Right lobe of liver (tissue), 6 donors: ENCODE data around the gene PODXL2. TPM values are rescaled to one million over a fixed set of nuclear protein-coding genes. Genes with fewer than 3 reads are reported as not detected.

ENCODE experiments used
- ATAC-seq, 4 donors: fragments of 200-7000 bp; cut with Tn5 transposase; one replicate each; pipeline ENCODE4 v1.9.1; 2020; ENCODE audit warnings: mild to moderate bottlenecking in 4 of 4, moderate library complexity in 4 of 4
- DNase-seq, 3 donors: peaks; one replicate each; pipeline ENCODE4 v3.0.0-alpha.2; 2020
- H3K27ac ChIP-seq, 3 donors: fragments of 200-600 bp; one replicate each; pipeline ENCODE4 v1.8.0; 2022
- H3K27me3 ChIP-seq, 2 donors: fragments of 200-600 bp; one replicate each; pipeline ENCODE4 v1.8.0; 2022
- H3K36me3 ChIP-seq, 4 donors: fragments of 200-600 bp; sonication (generic) in 1 of 4; one replicate each; pipeline versions ENCODE4 v1.5.1 to v1.8.0; 2017 to 2022; ENCODE audit warnings: control low read depth in 1 of 4
- H3K4me1 ChIP-seq, 4 donors: fragments of 200-600 bp; sonication (generic) in 1 of 4; one replicate each; pipeline versions ENCODE4 v1.5.1 to v1.8.0; 2017 to 2022; ENCODE audit warnings: control low read depth in 1 of 4
- H3K4me3 ChIP-seq, 3 donors: fragments of 200-600 bp; one replicate each; pipeline ENCODE4 v1.8.0; 2022
- H3K9me3 ChIP-seq, 4 donors: fragments of 200-600 bp; sonication (generic) in 1 of 4; one replicate each; pipeline versions ENCODE4 v1.5.1 to v1.8.0; 2017 to 2022; ENCODE audit warnings: control low read depth in 1 of 4
- CTCF ChIP-seq, 4 donors: fragments of 200-600 bp in 3 of 4; fragments of 450-650 bp in 1 of 4; IDR thresholded peaks; one replicate each; pipeline versions ENCODE4 v1.5.1 to v1.8.0; 2016 to 2022; ENCODE audit warnings: antibody characterized with exemption in 4 of 4, mild to moderate bottlenecking in 2 of 4
- POLR2A ChIP-seq: fragments of 450-650 bp; IDR thresholded peaks from one replicate; pipeline ENCODE4 v1.6.1; 2017; ENCODE audit warnings: antibody characterized with exemption, mild to moderate bottlenecking
- WGBS: methylation state at CpG from one replicate; pipeline ENCODE4 v1.1.6; 2018; ENCODE audit warnings: low coverage, low lambda C conversion rate; ENCODE audit not compliant: insufficient coverage; ENCODE audit errors: missing lambda C conversion rate; 5-methylcytosine and 5-hydroxymethylcytosine counted together
- intact Hi-C, 2 donors: fragments of 100-400 bp; cut with DNase I; formaldehyde crosslinking; loops; one replicate each; pipeline versions ENCODE4 v1.11.2 to v1.14.1; 2022
- total RNA-seq, 6 experiments: library from RNA; depleted of rRNA in 2 of 6; stranded (reverse); fragments of >200 nt in 2 of 6; fragmentation: NEBNext Ultra II Directional in 3 of 6; extraction: Animal tissue kit (Norgen Biotek cat#: 25700) in 3 of 6; gene quantifications; one replicate each; pipeline versions ENCODE4 v1.1.0 to v1.2.4, GENCODE V29; 2016 to 2023
- donor health status: DM: no; HTN: yes; CAD: no.
- donor health status: DM: no; HTN: no; CAD: no.
- donor health status: DM: no; HTN: no; CAD: no.
- donor health status: DM: no; HTN: yes; CAD: no.
- donor health status: DM: no; HTN: yes; CAD: no.

Gene PODXL2
- total RNA-seq, 6 experiments from 2014 or later: 0.19 to 1.6 (median 0.63) TPM

GRCh38 chr3:127712881-127713771, 84.1 kb downstream of the PODXL2 start:
- ATAC-seq (no peak), DNase-seq (peak in 1 of 3 donors; percentile 28)
- TF ChIP-seq CTCF (IDR thresholded peaks at IDR 0.05) (no peak), POLR2A (no peak)
- H3K27me3 ChIP-seq: no peaks in the 10 kb centered on the region
- H3K27ac ChIP-seq: no peak overlapping the region
- no peaks in the 10 kb centered on the region for H3K9me3 ChIP-seq
- no peak overlapping the region for H3K4me3 ChIP-seq
- intact Hi-C loops: no loop called here
- H3K36me3 ChIP-seq: peaks cover 0 to 23% (median 4%) of the 10 kb centered on the region in 4 donors
- H3K4me1 ChIP-seq: no peaks in the 10 kb centered on the region
- 75% methylated on average over 2 of the region's 9 CpGs for WGBS

GRCh38 chr3:127714125-127714571, 85.2 kb downstream of the PODXL2 start:
- Histone ChIP-seq H3K4me3 (no peak overlapping the region), H3K9me3 (no peaks in the 10 kb centered on the region), H3K4me1 (no peaks in the 10 kb centered on the region), H3K27me3 (no peaks in the 10 kb centered on the region), H3K36me3 (peaks cover 0 to 26% (median 6%) of the 10 kb centered on the region in 4 donors), H3K27ac (no peak overlapping the region)
- ATAC-seq: peak in 2 of 4 donors; percentile 12 to 16
- WGBS: 69% methylated on average over 4 of the region's 10 CpGs
- TF ChIP-seq CTCF (IDR thresholded peaks at IDR 0.05) (no peak), POLR2A (no peak)
- peak in 1 of 3 donors; percentile 24 for DNase-seq
- intact Hi-C loops: no loop called here

- H3K9me3 ChIP-seq: no peaks in the 10 kb centered on the region
- DNase-seq: peak in 1 of 3 donors; percentile 17
- no peaks in the 10 kb centered on the region for H3K4me1 ChIP-seq
- H3K27me3 ChIP-seq: no peaks in the 10 kb centered on the region
- TF ChIP-seq POLR2A (no peak), CTCF (IDR thresholded peaks at IDR 0.05) (no peak)
- H3K4me3 ChIP-seq: no peak overlapping the region
- peaks cover 0 to 34% (median 7%) of the 10 kb centered on the region in 4 donors for H3K36me3 ChIP-seq
- WGBS: no CpG with 5 or more reads among the region's 5 CpGs
- intact Hi-C loops: no loop called here
- no peak for ATAC-seq
- no peak overlapping the region for H3K27ac ChIP-seq
Measured at GRCh38 chr3:127714866-127715265, 85.9 kb downstream of the PODXL2 start.

GRCh38 chr3:127715532-127715931, 86.5 kb downstream of the PODXL2 start:
- Histone ChIP-seq H3K36me3 (peaks cover 0 to 39% (median 9%) of the 10 kb centered on the region in 4 donors), H3K27ac (no peak overlapping the region), H3K4me3 (no peak overlapping the region), H3K27me3 (no peaks in the 10 kb centered on the region), H3K9me3 (no peaks in the 10 kb centered on the region), H3K4me1 (no peaks in the 10 kb centered on the region)
- intact Hi-C loops: no loop called here
- TF ChIP-seq POLR2A (no peak), CTCF (IDR thresholded peaks at IDR 0.05) (no peak)
- ATAC-seq (peak in 2 of 4 donors; percentile 10 to 21), DNase-seq (no peak)
- WGBS: 72% methylated on average over 4 of the region's 8 CpGs
